ENCODE data around the gene SOX12. TPM values are rescaled to one million over a fixed set of nuclear protein-coding genes. Genes with fewer than 3 reads are reported as not detected.

The SOX12 gene
- total RNA-seq, 1 experiment from 2014 or later, result 40.4 TPM

DNA sequence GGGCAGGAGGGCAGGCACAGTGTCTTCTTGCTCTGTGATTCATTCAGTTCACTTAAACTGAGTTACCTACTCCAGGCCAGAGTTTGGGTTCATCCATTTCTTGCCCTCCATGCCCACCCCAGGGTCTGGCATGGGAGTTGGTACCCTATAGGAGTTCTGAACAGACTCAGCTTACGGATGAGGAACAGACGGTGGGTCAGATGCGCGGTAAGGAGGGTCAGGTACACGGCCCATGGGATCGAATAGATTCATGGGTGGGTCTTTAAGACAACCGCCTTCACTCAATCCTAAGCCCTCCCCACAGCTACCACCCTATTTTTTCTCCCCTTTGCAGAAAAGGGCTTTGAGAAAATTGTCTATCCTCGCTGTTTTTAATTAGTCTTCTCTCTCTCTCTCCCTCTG is 42.1 kb downstream of the SOX12 start:
- Histone ChIP-seq H3K4me3 (replicated peaks in 1 of 2; ENCODE audit: low read depth in 1 of 2, low read length in 2 of 2) (no peak overlapping the region), H4K20me1 (ENCODE audit: insufficient read depth) (no peaks in the 10 kb centered on the region), H2AFZ (ENCODE audit: low read depth, low read length, poor library complexity, severe bottlenecking) (no peak overlapping the region), H3K4me1 (ENCODE audit: control insufficient read depth in 1 of 2, insufficient read depth in 2 of 2, low read length in 2 of 2) (peaks cover 89% of the 10 kb centered on the region in 2 experiments), H3K4me2 (ENCODE audit: low read length) (no peak overlapping the region), H3K36me3 (ENCODE audit: control insufficient read depth in 1 of 2, insufficient read depth in 2 of 2, low read length in 2 of 2) (no peaks in the 10 kb centered on the region), H3K9me2 (ENCODE audit: insufficient read depth) (no peaks in the 10 kb centered on the region), H3K9ac (ENCODE audit: low read length) (no peak overlapping the region), H3K27me3 (ENCODE audit: insufficient read depth, low read length) (no peaks in the 10 kb centered on the region), H3K79me2 (ENCODE audit: insufficient read depth, low read length) (no peaks in the 10 kb centered on the region), H3K9me3 (ENCODE audit: control insufficient read depth in 1 of 2, insufficient read depth in 1 of 2, low read depth in 1 of 2, low read length in 2 of 2) (no peaks in the 10 kb centered on the region), H3K27ac (ENCODE audit: low read depth, low read length) (no peak overlapping the region)
- CTCF ChIA-PET, result no interaction called here
- intact Hi-C loops (cut with micrococcal nuclease), result no loop called here
- POLR2A ChIA-PET, result interaction anchor here (1.3 to 29.0 kb wide), 4 partner anchors 11 to 175 kb away, joined by 5 to 779 read pairs (median 322); partner anchors contain the start of genes RBCK1 and TRIB3
- no TSS peak for BruUV-seq (replicated peaks)
- DNase-seq (ENCODE audit: low read depth, low spot score) (no peak), ATAC-seq (no peak)
- TF ChIP-seq SRF (IDR thresholded peaks at IDR 0.05; ENCODE audit: low read depth), result no peak
- RAD21 ChIA-PET (ENCODE audit: low non-redundant PET in 1 of 2, low total read pairs in 2 of 2, uncharacterized antibody in 2 of 2, unreplicated experiment in 2 of 2), result no interaction called here

GRCh38 chr20:368915-369314 is 43.6 kb downstream of the SOX12 start:
- Histone ChIP-seq H3K9me3 (ENCODE audit: control insufficient read depth in 1 of 2, insufficient read depth in 1 of 2, low read depth in 1 of 2, low read length in 2 of 2) (no peaks in the 10 kb centered on the region), H3K4me2 (ENCODE audit: low read length) (peak overlapping the region; percentile 39; the same call in 1 of the 2 replicates), H3K27ac (ENCODE audit: low read depth, low read length) (0 out of 2 replicates have a peak overlapping the region, but pooled peaks have one; percentile 11), H3K79me2 (ENCODE audit: insufficient read depth, low read length) (no peaks in the 10 kb centered on the region), H3K9me2 (ENCODE audit: insufficient read depth) (no peaks in the 10 kb centered on the region), H2AFZ (ENCODE audit: low read depth, low read length, poor library complexity, severe bottlenecking) (no peak overlapping the region), H3K4me3 (replicated peaks in 1 of 2; ENCODE audit: low read depth in 1 of 2, low read length in 2 of 2) (no peak overlapping the region), H4K20me1 (ENCODE audit: insufficient read depth) (no peaks in the 10 kb centered on the region), H3K27me3 (ENCODE audit: insufficient read depth, low read length) (no peaks in the 10 kb centered on the region), H3K36me3 (ENCODE audit: control insufficient read depth in 1 of 2, insufficient read depth in 2 of 2, low read length in 2 of 2) (no peaks in the 10 kb centered on the region), H3K4me1 (ENCODE audit: control insufficient read depth in 1 of 2, insufficient read depth in 2 of 2, low read length in 2 of 2) (peaks cover 88 to 89% of the 10 kb centered on the region in 2 experiments), H3K9ac (ENCODE audit: low read length) (no peak overlapping the region)
- no peak for ATAC-seq
- RAD21 ChIA-PET (ENCODE audit: low non-redundant PET in 1 of 2, low total read pairs in 2 of 2, uncharacterized antibody in 2 of 2, unreplicated experiment in 2 of 2), result no interaction called here
- no peak for DNase-seq (ENCODE audit: low read depth, low spot score)
- POLR2A ChIA-PET, result interaction anchor here (19.7 to 29.0 kb wide), 3 partner anchors 5 to 30 kb away, joined by 639 to 779 read pairs (median 779); partner anchors contain the start of genes RBCK1 and TRIB3
- CTCF ChIA-PET, result interaction anchor here (2.6 kb wide), 1 partner anchor 14 kb away, joined by 6 read pairs; no protein-coding TSS in a partner anchor
- intact Hi-C loops (cut with micrococcal nuclease), result no loop called here
- TF ChIP-seq SRF (IDR thresholded peaks at IDR 0.05; ENCODE audit: low read depth), result no peak
- TF ChIP-seq SP1 (IDR thresholded peaks at IDR 0.05; ENCODE audit: low read depth), result no peak
- no peak for TF ChIP-seq TCF7L2 (IDR thresholded peaks at IDR 0.05; ENCODE audit: borderline replicate concordance, extremely low read depth, insufficient read depth, insufficient read length)
- no peak for TF ChIP-seq REST (IDR thresholded peaks at IDR 0.05; ENCODE audit: low read depth)
- TF ChIP-seq RAD21 (IDR thresholded peaks at IDR 0.05; ENCODE audit: low read depth), result no peak
- TF ChIP-seq YY1 (IDR thresholded peaks at IDR 0.05; ENCODE audit: extremely low read depth, insufficient replicate concordance, low read depth, low read length), result no peak
- TF ChIP-seq MAX (IDR thresholded peaks at IDR 0.05), result no peak
- TF ChIP-seq CTCF (IDR thresholded peaks at IDR 0.05 in 2 of 3, conservative IDR thresholded peaks at IDR 0.05 in 1 of 3; ENCODE audit: borderline replicate concordance in 1 of 3, insufficient read depth in 1 of 3, low read depth in 2 of 3, low read length in 2 of 3), result no peak
- TF ChIP-seq CBX3 (IDR thresholded peaks at IDR 0.05; ENCODE audit: low read depth), result no peak
- TF ChIP-seq ZFX (IDR thresholded peaks at IDR 0.05), result no peak
- BruUV-seq (replicated peaks), result no TSS peak

Measured in HCT116 (cell line).